Measurements from ENCODE around the gene HLCS. TPM values are rescaled to one million over a fixed set of nuclear protein-coding genes. Genes with fewer than 3 reads are reported as not detected.

The HLCS gene
- total and polyA plus RNA-seq, 10 of the 15 experiments (the other 5 are each of a cell fraction or from before 2014, with no cell fraction given) = 1.5 to 12.7 (median 9.6) TPM

DNA sequence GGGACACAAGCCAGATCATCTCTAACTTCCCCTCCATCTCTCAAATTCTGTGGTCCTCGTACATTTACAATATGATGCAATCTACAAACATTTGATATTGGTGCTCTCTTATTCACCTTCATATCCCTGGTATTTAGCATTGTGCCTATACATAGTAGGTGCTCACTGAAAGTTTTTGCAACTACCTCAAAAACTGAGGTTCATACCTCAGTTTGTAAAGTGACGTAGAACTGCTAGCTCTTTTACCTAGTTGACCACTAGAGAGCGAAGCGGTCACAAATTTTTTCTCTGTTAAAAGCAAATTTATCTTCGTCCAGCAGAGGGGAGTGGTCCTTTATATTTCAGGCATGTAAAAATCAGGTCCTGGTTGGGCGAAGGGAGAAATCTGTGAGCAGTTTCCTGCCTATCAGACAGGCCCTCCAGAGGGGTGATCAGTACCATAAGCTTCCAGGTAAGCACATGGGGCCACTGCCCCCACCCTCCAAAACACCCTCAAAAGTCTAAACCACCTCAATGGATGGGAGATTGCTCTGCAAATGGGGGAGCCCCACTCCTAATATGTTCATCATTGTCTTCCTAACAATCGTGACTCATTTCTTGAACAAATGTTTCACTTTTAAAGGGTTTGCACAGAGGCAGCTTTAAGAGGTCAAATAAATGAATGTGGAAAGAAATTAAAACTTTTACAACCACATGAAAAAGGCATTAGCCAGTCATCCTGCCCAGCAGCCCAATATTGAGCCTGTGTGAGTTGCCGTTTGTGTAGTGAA, 10.6 kb upstream of the HLCS start (continued):
- TF ChIP-seq, protein P1, sequence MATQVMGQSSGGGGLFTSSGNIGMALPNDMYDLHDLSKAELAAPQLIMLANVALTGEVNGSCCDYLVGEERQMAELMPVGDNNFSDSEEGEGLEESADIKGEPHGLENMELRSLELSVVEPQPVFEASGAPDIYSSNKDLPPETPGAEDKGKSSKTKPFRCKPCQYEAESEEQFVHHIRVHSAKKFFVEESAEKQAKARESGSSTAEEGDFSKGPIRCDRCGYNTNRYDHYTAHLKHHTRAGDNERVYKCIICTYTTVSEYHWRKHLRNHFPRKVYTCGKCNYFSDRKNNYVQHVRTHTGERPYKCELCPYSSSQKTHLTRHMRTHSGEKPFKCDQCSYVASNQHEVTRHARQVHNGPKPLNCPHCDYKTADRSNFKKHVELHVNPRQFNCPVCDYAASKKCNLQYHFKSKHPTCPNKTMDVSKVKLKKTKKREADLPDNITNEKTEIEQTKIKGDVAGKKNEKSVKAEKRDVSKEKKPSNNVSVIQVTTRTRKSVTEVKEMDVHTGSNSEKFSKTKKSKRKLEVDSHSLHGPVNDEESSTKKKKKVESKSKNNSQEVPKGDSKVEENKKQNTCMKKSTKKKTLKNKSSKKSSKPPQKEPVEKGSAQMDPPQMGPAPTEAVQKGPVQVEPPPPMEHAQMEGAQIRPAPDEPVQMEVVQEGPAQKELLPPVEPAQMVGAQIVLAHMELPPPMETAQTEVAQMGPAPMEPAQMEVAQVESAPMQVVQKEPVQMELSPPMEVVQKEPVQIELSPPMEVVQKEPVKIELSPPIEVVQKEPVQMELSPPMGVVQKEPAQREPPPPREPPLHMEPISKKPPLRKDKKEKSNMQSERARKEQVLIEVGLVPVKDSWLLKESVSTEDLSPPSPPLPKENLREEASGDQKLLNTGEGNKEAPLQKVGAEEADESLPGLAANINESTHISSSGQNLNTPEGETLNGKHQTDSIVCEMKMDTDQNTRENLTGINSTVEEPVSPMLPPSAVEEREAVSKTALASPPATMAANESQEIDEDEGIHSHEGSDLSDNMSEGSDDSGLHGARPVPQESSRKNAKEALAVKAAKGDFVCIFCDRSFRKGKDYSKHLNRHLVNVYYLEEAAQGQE (IDR thresholded peaks at IDR 0.05; ENCODE audit: low read depth, low read length) = no peak
- TF ChIP-seq PML (IDR thresholded peaks at IDR 0.05; ENCODE audit: low read length) = no peak
- peak; percentile 57; the same call in 1 of the 2 replicates for TF ChIP-seq JUND (IDR thresholded peaks at IDR 0.05; ENCODE audit: low read depth, low read length)
- no peak for TF ChIP-seq ZNF622 (IDR thresholded peaks at IDR 0.05)
- no peak for TF ChIP-seq E2F8 (IDR thresholded peaks at IDR 0.05; ENCODE audit: low read depth, partially characterized antibody)
- TF ChIP-seq KAT2A (conservative IDR thresholded peaks at IDR 0.05; ENCODE audit: control insufficient read depth, low read depth, low read length) = no peak
- no peak for TF ChIP-seq YBX1 (IDR thresholded peaks at IDR 0.05)
- TF ChIP-seq FOS (IDR thresholded peaks at IDR 0.05; ENCODE audit: borderline replicate concordance, extremely low read depth, insufficient read length) = no peak
- TF ChIP-seq NFYB (IDR thresholded peaks at IDR 0.05; ENCODE audit: insufficient read depth, low read depth, low read length) = no peak
- TF ChIP-seq, protein P2, sequence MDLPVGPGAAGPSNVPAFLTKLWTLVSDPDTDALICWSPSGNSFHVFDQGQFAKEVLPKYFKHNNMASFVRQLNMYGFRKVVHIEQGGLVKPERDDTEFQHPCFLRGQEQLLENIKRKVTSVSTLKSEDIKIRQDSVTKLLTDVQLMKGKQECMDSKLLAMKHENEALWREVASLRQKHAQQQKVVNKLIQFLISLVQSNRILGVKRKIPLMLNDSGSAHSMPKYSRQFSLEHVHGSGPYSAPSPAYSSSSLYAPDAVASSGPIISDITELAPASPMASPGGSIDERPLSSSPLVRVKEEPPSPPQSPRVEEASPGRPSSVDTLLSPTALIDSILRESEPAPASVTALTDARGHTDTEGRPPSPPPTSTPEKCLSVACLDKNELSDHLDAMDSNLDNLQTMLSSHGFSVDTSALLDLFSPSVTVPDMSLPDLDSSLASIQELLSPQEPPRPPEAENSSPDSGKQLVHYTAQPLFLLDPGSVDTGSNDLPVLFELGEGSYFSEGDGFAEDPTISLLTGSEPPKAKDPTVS (IDR thresholded peaks at IDR 0.05; ENCODE audit: low read depth, low read length) = no peak
- peak; percentile 22; the same call in 1 of the 2 replicates for TF ChIP-seq FOXK2 (IDR thresholded peaks at IDR 0.05)
- TF ChIP-seq TCF7 (IDR thresholded peaks at IDR 0.05; ENCODE audit: borderline replicate concordance) = peak; percentile 43; the same call in 1 of the 2 replicates
- no peak for TF ChIP-seq NR2C1 (IDR thresholded peaks at IDR 0.05)
- TF ChIP-seq MTA3 (IDR thresholded peaks at IDR 0.05; ENCODE audit: borderline replicate concordance, low read length) = 0 out of 2 replicates have a peak, but pooled peaks have one; percentile 46
- TF ChIP-seq, protein P3, sequence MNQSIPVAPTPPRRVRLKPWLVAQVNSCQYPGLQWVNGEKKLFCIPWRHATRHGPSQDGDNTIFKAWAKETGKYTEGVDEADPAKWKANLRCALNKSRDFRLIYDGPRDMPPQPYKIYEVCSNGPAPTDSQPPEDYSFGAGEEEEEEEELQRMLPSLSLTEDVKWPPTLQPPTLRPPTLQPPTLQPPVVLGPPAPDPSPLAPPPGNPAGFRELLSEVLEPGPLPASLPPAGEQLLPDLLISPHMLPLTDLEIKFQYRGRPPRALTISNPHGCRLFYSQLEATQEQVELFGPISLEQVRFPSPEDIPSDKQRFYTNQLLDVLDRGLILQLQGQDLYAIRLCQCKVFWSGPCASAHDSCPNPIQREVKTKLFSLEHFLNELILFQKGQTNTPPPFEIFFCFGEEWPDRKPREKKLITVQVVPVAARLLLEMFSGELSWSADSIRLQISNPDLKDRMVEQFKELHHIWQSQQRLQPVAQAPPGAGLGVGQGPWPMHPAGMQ (IDR thresholded peaks at IDR 0.05; ENCODE audit: borderline replicate concordance) = no peak
- no peak for TF ChIP-seq POLR2A (IDR thresholded peaks at IDR 0.05; ENCODE audit: low read depth, low read length)
- no peak for TF ChIP-seq SRF (IDR thresholded peaks at IDR 0.05; ENCODE audit: low read depth in 2 of 2, low read length in 2 of 2)
- no peak for TF ChIP-seq SIN3A (IDR thresholded peaks at IDR 0.05; ENCODE audit: low read depth, low read length)
- no peak for TF ChIP-seq BRCA1 (IDR thresholded peaks at IDR 0.05; ENCODE audit: low read depth, low read length)
- TF ChIP-seq SREBF2 (IDR thresholded peaks at IDR 0.05; ENCODE audit: low read length) = no peak
- no peak for TF ChIP-seq HDAC6 (IDR thresholded peaks at IDR 0.05; ENCODE audit: unreplicated experiment)

Data from GM12878 (cell line).